GM13977 (cell line): ENCODE measurements around the gene MKX.
A peak's percentile ranks its signal among the peaks of the same experiment; 100 is the strongest.

ENCODE experiments used
- DNase-seq: peaks from one replicate; pipeline ENCODE4 v3.0.0; 2012; ENCODE audit warnings: low spot score
- CTCF ChIP-seq: IDR thresholded peaks from 2 replicates; pipeline ENCODE4 v1.5.1; 2012; ENCODE audit warnings: mild to moderate bottlenecking, control low read depth; ENCODE audit not compliant: insufficient read depth; ENCODE audit errors: extremely low read depth, missing control alignments
- in situ Hi-C: fragments of 300-500 bp; cut with MboI; formaldehyde crosslinking; loops from one replicate; pipeline ENCODE4 v1.12.0; 2022; ENCODE audit warnings: low sequenced_read_pairs, low pct_unique_long_range_greater_than_20kb, mixed read lengths, inconsistent platforms; ENCODE audit not compliant: unreplicated experiment

Gene MKX

GRCh38 chr10:27743012-27743876 lies 2.4 kb downstream of the MKX start:
- in situ Hi-C loops = no loop called here
- no peak for TF ChIP-seq CTCF
- peak; percentile 41 for DNase-seq

GRCh38 chr10:27742195-27743011 lies 3.2 kb downstream of the MKX start:
- peak; percentile 90 for DNase-seq
- TF ChIP-seq CTCF = peak; percentile 69
- in situ Hi-C loops = no loop called here

- DNase-seq = no peak
- TF ChIP-seq CTCF = no peak
- in situ Hi-C loops = no loop called here
Measured at GRCh38 chr10:27741173-27742091, 4.2 kb downstream of the MKX start.

GRCh38 chr10:27736396-27736795 lies 9.2 kb downstream of the MKX start:
- TF ChIP-seq CTCF = no peak
- no peak for DNase-seq
- in situ Hi-C loops = no loop called here

- no peak for TF ChIP-seq CTCF
- in situ Hi-C loops = no loop called here
- no peak for DNase-seq
Measured at GRCh38 chr10:27730041-27730440, 15.6 kb downstream of the MKX start.

GRCh38 chr10:27728338-27728737 lies 17.3 kb downstream of the MKX start:
- DNase-seq = no peak
- in situ Hi-C loops = no loop called here
- TF ChIP-seq CTCF = no peak
